COLO829 (cell line): ENCODE measurements around the gene RPS6KL1.

Source experiments
- DNase-seq: peaks from one replicate; pipeline ENCODE4 v3.0.0; 2012; ENCODE audit warnings: low spot score

The RPS6KL1 gene

DNA sequence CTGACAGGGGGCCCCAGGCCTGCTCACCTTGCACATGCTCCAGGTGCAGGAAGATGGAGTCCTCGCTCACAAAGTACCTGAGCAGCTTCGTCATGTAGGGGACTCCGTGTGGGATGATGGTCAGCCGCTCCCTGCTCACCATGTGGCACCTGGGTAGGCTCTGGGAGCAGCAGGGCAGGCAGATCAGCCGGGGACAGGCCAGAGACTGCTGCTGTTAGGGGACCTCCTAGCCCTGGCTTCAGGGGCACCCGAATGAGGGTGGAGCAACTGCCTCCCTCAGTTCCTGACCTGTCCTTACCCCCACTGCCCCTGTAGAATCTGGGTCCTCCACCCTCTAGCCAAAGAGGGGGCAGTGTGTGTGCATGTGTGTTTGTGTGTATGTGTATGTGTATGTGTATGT is 11.8 kb downstream of the RPS6KL1 start:
- DNase-seq = no peak

GRCh38 chr14:74910556-74910955 is 12.5 kb downstream of the RPS6KL1 start:
- no peak for DNase-seq

GRCh38 chr14:74909911-74910310 is 13.1 kb downstream of the RPS6KL1 start:
- no peak for DNase-seq

GRCh38 chr14:74909501-74909900 is 13.6 kb downstream of the RPS6KL1 start:
- DNase-seq = no peak

GRCh38 chr14:74908861-74909341 is 14.2 kb downstream of the RPS6KL1 start:
- DNase-seq = no peak

DNA sequence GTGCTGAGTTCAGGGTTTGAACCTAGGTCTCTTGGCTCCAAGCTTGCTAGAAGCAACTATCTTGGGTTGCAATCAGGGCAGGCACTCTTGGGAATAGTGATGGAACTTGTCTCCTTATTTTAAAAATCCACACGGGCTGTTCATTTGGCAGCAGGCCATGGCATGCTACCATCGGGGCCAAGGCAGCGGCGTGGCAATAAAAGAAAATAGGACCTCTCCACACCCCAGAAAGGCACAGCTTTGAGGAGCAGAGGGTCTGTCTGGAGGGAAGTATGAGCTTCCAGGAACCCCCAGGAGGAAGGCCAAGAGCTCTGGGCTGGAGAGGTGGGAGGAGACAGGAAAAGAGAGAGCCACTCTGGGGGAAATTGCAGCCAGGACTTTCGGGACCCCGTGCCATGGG is 15.3 kb downstream of the RPS6KL1 start:
- DNase-seq = no peak

DNA sequence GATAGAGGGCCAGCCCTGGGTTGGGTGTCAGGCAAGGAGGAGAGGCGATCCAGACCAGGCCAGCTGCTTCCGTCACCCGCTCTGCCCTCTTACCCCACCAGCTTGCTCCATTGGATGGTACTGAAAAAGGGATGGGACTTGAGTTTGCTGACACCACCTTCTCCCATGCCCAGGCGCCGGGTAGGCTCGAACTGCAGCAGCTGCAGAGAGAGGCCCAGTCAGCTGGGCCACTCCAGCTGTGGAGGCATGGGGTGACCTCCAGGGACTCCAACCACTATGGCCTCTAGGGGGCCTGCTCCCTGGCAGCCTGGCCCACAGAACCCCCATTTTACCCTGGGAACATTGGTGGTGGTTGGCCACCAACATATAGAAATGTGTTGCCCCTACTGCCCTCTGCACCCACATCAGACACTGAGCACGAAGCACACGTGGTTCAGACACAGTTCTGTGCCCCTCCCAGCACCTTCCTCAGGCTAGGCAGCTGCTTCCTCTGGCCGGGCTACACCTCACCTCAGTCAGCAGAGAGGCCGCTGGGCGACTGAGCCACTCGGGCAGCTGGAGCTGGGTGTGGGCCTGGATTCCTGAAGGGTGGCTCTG is 16.0 kb downstream of the RPS6KL1 start:
- no peak for DNase-seq

- peak; percentile 71 for DNase-seq
Observed at GRCh38 chr14:74905595-74906142, 17.4 kb downstream of the RPS6KL1 start.

GRCh38 chr14:74904635-74905503 is 18.2 kb downstream of the RPS6KL1 start:
- no peak for DNase-seq

- DNase-seq = no peak
Observed at GRCh38 chr14:74902941-74903705, 19.9 kb downstream of the RPS6KL1 start.

- DNase-seq = no peak
Observed at GRCh38 chr14:74898694-74899093, 24.4 kb downstream of the RPS6KL1 start.

DNA sequence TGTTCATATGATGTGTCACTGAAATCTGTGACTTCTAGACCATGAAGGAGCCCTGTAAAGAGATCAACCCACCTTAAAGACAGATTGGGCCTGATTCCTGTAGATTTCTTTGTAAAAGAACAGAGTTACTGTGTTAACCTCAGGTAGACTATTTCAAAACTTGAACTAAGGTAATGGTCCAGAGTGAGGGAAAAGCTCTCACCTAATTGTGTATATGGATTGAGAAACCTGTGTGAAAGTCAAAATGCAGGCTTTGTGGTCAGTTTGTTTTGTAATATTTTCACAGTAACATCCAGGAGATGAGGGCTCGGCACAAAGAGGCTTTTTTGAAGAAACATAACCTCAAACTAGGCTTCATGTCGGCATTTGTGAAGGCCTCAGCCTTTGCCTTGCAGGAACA is 25.0 kb downstream of the RPS6KL1 start:
- DNase-seq = no peak

DNA sequence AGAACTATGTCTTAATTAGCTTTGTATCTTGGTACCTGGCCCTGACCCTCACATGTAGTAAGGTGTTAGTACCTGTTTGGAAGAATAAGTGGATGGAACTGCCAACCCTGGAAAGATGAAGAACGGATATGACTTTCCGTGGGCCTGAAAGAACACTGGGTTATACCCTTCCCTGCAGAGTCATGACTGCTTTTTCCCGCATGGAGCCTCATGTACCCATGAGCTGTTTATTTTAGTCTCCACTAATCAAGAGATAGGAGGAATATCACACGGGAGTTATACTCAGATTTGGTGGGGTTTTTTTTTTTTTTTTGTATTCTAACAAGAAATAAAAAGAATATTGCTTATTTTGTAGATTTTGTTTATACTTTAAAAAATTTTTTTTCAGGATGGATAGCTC is 25.4 kb downstream of the RPS6KL1 start:
- DNase-seq = no peak

DNA sequence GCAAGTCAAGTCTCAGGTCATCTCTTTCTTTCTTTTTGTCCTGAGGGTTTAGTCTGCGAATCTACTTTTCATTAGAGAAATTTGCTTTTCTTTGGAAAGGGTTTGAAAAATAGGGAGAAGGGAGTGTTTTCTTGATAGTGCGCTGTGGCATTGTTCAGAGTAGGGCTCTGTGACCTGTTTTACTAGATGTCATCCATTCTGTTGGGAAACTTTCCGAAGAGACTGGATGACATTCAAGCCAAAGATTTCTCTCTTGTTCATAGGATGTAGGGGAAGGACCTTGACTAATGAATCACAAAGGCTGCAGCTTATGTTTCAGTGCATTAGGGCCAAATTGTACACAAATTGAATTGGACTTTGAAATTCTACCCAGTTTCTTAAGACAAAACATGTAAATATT is 26.7 kb downstream of the RPS6KL1 start:
- no peak for DNase-seq

DNA sequence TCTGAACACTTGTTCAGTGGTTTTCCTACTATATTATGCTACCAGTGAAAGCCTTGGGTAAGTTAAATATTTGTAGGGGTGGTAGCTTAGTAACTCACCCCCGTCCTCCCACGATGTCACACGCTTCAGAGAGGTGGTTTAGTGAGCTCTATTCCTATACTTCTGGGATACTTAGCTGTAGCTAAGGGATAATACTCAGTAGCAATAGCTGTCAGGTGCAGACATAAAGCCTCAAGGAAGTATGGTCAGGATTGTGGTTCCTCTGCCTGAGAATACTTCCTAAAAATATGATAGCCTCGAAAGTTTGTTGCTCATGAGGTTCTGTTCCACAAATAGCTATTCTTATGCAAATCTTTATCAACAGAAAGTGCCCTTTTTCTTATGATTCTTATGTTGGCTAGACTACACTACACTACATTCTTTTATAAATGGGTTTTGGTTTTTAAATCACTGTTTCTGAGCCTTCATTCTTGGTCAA is 29.4 kb downstream of the RPS6KL1 start:
- DNase-seq = no peak

- DNase-seq = no peak
Observed at GRCh38 chr14:74892745-74893144, 30.3 kb downstream of the RPS6KL1 start.

GRCh38 chr14:74891870-74892269 is 31.2 kb downstream of the RPS6KL1 start:
- peak; percentile 32 for DNase-seq

GRCh38 chr14:74890262-74890661 is 32.8 kb downstream of the RPS6KL1 start:
- no peak for DNase-seq

DNA sequence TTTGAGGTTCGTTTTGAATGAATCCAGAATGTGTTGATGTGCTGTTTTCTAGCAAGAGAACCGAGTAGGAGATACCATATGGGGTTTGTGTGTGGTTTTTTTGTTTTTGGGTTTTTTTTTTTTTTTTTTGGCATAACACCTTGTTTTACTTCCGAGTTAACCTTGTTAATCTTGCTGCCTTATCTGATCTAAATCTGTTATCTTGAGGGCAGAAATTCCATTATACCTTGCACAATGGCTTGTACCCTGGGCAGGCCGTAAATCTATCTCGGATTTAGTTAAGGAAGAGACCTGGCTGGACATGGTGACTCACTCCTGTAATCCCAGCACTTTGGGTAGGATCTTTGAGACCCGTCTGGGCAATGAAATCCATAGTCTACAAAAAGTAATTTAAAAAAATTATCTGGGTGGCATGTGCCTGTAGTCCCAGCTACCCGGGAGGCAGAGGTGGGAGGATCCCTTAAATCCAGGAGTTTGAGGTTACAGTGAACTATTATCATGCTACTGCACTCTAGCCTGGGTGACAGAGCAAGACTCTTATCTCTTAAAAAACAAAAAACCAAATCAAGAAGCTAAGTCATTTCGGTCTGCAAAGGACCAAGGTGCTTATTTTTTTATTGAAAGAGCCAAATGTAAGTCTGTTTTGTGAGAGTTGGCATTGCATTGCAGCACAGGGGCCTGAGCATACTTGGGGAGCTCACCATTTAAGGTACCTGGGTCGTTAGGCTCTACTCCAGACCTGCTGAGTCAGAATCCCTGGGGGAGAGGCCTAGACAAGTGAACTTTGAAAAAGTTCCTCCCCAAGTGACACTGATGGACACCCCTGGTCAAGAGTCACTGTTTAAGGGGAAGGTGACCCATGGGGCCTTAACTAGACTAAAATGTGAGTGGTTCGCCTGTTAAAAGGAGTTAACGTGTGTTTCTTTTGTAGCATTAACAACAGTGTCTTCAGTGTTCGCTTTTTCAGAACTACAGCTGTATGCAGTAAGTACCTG is 34.6 kb downstream of the RPS6KL1 start:
- DNase-seq = no peak

DNA sequence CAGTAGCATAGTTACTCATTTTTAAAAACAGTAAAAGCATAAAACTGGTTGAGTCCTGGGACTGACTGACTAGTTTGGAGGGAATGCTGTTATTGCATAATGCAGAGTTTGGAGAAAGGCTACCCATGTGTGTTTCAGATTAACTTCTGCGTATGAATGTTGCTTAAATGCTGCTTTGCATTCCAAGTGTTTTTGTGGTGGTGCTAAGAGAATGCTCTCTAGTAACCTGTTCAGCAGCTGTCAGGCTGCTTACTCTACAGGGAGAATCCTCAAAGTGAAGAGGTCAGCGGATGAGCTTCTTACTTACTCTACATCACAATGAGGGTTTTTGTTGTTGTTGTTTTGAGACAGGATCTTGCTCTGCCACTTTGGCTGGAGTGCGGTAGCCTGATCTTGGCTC is 37.1 kb downstream of the RPS6KL1 start:
- DNase-seq = no peak
